HG03095 (cell line): ENCODE results near the gene TM6SF1.
"Not testable (repeated sequence)": the region's sequence is repeated elsewhere in the genome, so short reads cannot be mapped to it uniquely, and the experiment has no call there.

Experiments used
- ATAC-seq: cut with Tn5 transposase; IDR thresholded peaks from one replicate; pipeline ENCODE4 v1.9.1; 2021; ENCODE audit warnings: moderate library complexity; ENCODE audit not compliant: unreplicated experiment

The TM6SF1 gene

GRCh38 chr15:83115410-83115809 is 8.0 kb downstream of the TM6SF1 start:
- ATAC-seq, result no peak

GRCh38 chr15:83115831-83116565 is 8.6 kb downstream of the TM6SF1 start:
- peak; percentile 77 for ATAC-seq

GRCh38 chr15:83118291-83118827 is 10.9 kb downstream of the TM6SF1 start:
- no peak for ATAC-seq

- ATAC-seq, result no peak
Measured at GRCh38 chr15:83118968-83119367, 11.5 kb downstream of the TM6SF1 start.

- no peak for ATAC-seq
Measured at GRCh38 chr15:83119968-83120581, 12.6 kb downstream of the TM6SF1 start.

- no peak for ATAC-seq
Measured at GRCh38 chr15:83123529-83123928, 16.1 kb downstream of the TM6SF1 start.

- ATAC-seq, result no peak
Measured at GRCh38 chr15:83127547-83128150, 20.2 kb downstream of the TM6SF1 start.

- no peak for ATAC-seq
Measured at GRCh38 chr15:83129791-83130190, 22.3 kb downstream of the TM6SF1 start.

- no peak for ATAC-seq
Measured at GRCh38 chr15:83132861-83133523, 25.5 kb downstream of the TM6SF1 start.

GRCh38 chr15:83142151-83142550 is 34.7 kb downstream of the TM6SF1 start:
- not testable (repeated sequence) for ATAC-seq

- no peak for ATAC-seq
Measured at GRCh38 chr15:83144771-83145170, 37.3 kb downstream of the TM6SF1 start.

- no peak for ATAC-seq
Measured at GRCh38 chr15:83153288-83153687, 45.8 kb downstream of the TM6SF1 start.

- no peak for ATAC-seq
Measured at GRCh38 chr15:83155942-83156341, 48.5 kb downstream of the TM6SF1 start.

GRCh38 chr15:83158393-83158792 is 50.9 kb downstream of the TM6SF1 start:
- no peak for ATAC-seq

- ATAC-seq, result no peak
Measured at GRCh38 chr15:83160741-83161140, 53.3 kb downstream of the TM6SF1 start.

- ATAC-seq, result no peak
Measured at GRCh38 chr15:83163032-83163431, 55.6 kb downstream of the TM6SF1 start.

- ATAC-seq, result no peak
Measured at GRCh38 chr15:83164111-83164770, 56.8 kb downstream of the TM6SF1 start.

GRCh38 chr15:83164771-83165404 is 57.4 kb downstream of the TM6SF1 start:
- ATAC-seq, result no peak

- no peak for ATAC-seq
Measured at GRCh38 chr15:83166218-83166617, 58.8 kb downstream of the TM6SF1 start.

- no peak for ATAC-seq
Measured at GRCh38 chr15:83166830-83167229, 59.4 kb downstream of the TM6SF1 start.
